Neural progenitor cell (in vitro differentiated cells): ENCODE measurements around the gene SEL1L2.

Experiments used
- EZH2 ChIP-seq: fragments of 200-600 bp; sonication (generic); IDR thresholded peaks from 2 replicates; pipeline ENCODE4 v1.6.1; 2017; ENCODE audit warnings: antibody characterized with exemption, mild to moderate bottlenecking, moderate library complexity
- EZH2phosphoT487 ChIP-seq: fragments of 200-600 bp; sonication (generic); IDR thresholded peaks from 2 replicates; pipeline ENCODE4 v1.6.1; 2017; ENCODE audit warnings: antibody characterized with exemption
- TF ChIP-seq, protein P1 (sequence below): fragments of 200-600 bp; sonication (generic); IDR thresholded peaks from 2 replicates; pipeline ENCODE4 v1.5.1; 2017; ENCODE audit warnings: antibody characterized with exemption, mild to moderate bottlenecking

DNA sequence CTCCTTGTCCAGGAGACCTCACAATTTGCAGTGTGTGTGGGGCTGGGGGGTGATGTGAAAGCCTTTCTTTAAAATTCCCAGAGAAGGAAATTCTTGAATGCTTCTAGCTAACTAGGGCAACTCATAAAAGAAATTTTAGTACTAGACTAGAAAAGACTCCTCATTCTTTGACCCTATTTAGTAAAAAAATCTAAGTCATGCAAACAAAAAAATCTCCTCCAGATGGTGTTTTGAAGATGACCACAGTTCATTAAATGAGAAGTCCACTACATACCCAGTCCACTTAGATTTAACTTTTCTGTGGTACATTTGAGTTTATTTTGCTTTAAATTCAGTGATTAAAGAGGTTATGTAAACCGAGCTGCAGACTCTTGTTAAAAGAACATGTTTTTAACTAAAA, 138.1 kb downstream of the SEL1L2 start:
- TF ChIP-seq, protein P1, sequence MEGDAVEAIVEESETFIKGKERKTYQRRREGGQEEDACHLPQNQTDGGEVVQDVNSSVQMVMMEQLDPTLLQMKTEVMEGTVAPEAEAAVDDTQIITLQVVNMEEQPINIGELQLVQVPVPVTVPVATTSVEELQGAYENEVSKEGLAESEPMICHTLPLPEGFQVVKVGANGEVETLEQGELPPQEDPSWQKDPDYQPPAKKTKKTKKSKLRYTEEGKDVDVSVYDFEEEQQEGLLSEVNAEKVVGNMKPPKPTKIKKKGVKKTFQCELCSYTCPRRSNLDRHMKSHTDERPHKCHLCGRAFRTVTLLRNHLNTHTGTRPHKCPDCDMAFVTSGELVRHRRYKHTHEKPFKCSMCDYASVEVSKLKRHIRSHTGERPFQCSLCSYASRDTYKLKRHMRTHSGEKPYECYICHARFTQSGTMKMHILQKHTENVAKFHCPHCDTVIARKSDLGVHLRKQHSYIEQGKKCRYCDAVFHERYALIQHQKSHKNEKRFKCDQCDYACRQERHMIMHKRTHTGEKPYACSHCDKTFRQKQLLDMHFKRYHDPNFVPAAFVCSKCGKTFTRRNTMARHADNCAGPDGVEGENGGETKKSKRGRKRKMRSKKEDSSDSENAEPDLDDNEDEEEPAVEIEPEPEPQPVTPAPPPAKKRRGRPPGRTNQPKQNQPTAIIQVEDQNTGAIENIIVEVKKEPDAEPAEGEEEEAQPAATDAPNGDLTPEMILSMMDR = no peak
- TF ChIP-seq EZH2phosphoT487 (no peak), EZH2 (no peak)
